ENCODE data around the gene PLCG2. TPM values are rescaled to one million over a fixed set of nuclear protein-coding genes. Genes with fewer than 3 reads are reported as not detected.
A peak's percentile ranks its signal among the peaks of the same experiment; 100 is the strongest.

Gene PLCG2
- polyA plus RNA-seq, 3 donors, result 19.5 to 47.4 (median 35.5) TPM

DNA sequence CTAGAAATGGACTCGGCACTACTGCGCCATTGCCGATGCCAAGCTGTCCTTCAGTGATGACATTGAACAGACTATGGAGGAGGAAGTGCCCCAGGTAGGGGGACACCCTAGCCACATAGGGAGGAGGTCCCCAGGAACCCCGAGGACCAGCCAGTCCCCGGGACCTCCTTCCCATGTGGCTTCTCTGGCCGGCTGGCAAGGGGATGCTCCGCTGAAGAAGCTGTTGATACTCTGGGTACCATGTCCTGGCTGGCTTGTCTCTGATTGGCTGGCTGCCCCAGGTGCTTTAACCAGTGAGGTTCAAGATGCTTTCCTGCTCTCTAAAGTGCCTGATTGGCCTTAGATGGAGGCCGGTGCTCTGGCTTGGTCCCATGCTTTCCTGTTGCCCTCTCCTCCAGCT, 128.6 kb downstream of the PLCG2 start:
- Histone ChIP-seq H3K27ac (ENCODE audit: low read depth in 1 of 2, low read length in 2 of 2) (no peak overlapping the region), H3K9ac (ENCODE audit: insufficient read depth, low read length, poor library complexity, severe bottlenecking) (no peak overlapping the region), H3K27me3 (ENCODE audit: control insufficient read depth in 2 of 2, insufficient read depth in 2 of 2, low read length in 2 of 2) (no peaks in the 10 kb centered on the region), H3K36me3 (replicated peaks in 1 of 2; ENCODE audit: control insufficient read depth in 1 of 2, insufficient read depth in 2 of 2, low read length in 2 of 2) (peaks cover 81 to 95% of the 10 kb centered on the region in 2 donors), H3K9me3 (replicated peaks in 1 of 2; ENCODE audit: control insufficient read depth in 1 of 2, insufficient read depth in 1 of 2, low read length in 2 of 2) (no peaks in the 10 kb centered on the region), H3K4me1 (ENCODE audit: control insufficient read depth in 1 of 2, insufficient read depth in 2 of 2, low read length in 2 of 2) (no peaks in the 10 kb centered on the region), H4K20me1 (ENCODE audit: insufficient read depth, low read length) (peaks cover 17% of the 10 kb centered on the region), H3K4me2 (replicated peaks; ENCODE audit: extremely low read depth, low read length, poor library complexity, severe bottlenecking) (no peak overlapping the region), H3K79me2 (ENCODE audit: insufficient read depth, low read length) (no peaks in the 10 kb centered on the region), H2AFZ (ENCODE audit: insufficient read depth, low read depth, low read length, poor library complexity, severe bottlenecking) (no peak overlapping the region), H3K4me3 (replicated peaks in 1 of 3; ENCODE audit: low read depth in 2 of 3, low read length in 3 of 3) (no peak overlapping the region)
- Mint-ChIP-seq H3K4me1 (no peaks in the 10 kb centered on the region), H3K4me3 (no peak overlapping the region), H3K36me3 (peaks cover 85 to 91% of the 10 kb centered on the region in 2 donors), H3K9me3 (no peaks in the 10 kb centered on the region), H3K27me3 (ENCODE audit: low read depth in 3 of 3) (no peaks in the 10 kb centered on the region), H3K27ac (peak overlapping the region in 2 of 7 donors; percentile 33 to 64)
- TF ChIP-seq, protein P1, sequence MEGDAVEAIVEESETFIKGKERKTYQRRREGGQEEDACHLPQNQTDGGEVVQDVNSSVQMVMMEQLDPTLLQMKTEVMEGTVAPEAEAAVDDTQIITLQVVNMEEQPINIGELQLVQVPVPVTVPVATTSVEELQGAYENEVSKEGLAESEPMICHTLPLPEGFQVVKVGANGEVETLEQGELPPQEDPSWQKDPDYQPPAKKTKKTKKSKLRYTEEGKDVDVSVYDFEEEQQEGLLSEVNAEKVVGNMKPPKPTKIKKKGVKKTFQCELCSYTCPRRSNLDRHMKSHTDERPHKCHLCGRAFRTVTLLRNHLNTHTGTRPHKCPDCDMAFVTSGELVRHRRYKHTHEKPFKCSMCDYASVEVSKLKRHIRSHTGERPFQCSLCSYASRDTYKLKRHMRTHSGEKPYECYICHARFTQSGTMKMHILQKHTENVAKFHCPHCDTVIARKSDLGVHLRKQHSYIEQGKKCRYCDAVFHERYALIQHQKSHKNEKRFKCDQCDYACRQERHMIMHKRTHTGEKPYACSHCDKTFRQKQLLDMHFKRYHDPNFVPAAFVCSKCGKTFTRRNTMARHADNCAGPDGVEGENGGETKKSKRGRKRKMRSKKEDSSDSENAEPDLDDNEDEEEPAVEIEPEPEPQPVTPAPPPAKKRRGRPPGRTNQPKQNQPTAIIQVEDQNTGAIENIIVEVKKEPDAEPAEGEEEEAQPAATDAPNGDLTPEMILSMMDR (IDR thresholded peaks at IDR 0.05), result no peak
- 95% methylated on average over 5 of the region's 8 CpGs for WGBS (ENCODE audit: insufficient coverage)
- DNase-seq, result no peak
- intact Hi-C loops (cut with micrococcal nuclease), result no loop called here

DNA sequence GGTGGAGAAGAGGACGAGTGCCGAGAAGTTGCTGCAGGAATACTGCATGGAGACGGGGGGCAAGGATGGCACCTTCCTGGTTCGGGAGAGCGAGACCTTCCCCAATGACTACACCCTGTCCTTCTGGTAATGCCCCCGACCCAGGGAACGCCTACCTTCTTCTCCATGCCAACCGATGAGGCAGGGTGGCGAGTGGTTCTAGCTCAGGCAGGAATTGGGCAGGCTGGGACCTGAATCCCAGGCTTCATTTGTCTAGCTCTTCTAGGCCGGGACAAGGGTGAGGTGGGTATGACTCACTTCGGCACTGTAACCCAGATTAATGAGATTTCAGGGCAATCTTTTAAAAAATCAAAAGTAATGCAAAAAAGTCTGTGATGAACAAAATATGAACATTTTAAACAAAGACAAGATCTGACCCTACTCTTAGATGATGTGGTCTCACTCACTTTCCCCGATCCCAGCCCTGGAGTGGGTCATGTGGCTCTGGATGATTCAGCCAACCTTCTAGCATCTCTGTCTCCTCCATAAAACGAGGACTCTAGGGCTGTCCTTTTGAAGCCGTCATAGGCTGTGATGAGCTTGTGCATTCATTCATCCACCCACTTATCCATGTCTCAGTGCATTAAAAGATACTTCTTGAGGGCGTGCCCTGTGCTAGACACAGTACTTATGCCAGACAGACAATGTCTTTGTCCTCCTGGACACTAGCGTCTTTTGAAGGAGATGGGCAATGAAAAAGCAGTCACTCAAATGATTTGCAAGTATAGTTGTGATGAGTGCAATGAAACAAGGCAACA, 129.6 kb downstream of the PLCG2 start:
- Histone ChIP-seq H4K20me1 (ENCODE audit: insufficient read depth, low read length) (peaks cover 10% of the 10 kb centered on the region), H3K4me2 (replicated peaks; ENCODE audit: extremely low read depth, low read length, poor library complexity, severe bottlenecking) (no peak overlapping the region), H3K27ac (ENCODE audit: low read depth in 1 of 2, low read length in 2 of 2) (no peak overlapping the region), H3K9me3 (replicated peaks in 1 of 2; ENCODE audit: control insufficient read depth in 1 of 2, insufficient read depth in 1 of 2, low read length in 2 of 2) (no peaks in the 10 kb centered on the region), H2AFZ (ENCODE audit: insufficient read depth, low read depth, low read length, poor library complexity, severe bottlenecking) (no peak overlapping the region), H3K4me3 (replicated peaks in 1 of 3; ENCODE audit: low read depth in 2 of 3, low read length in 3 of 3) (no peak overlapping the region), H3K36me3 (replicated peaks in 1 of 2; ENCODE audit: control insufficient read depth in 1 of 2, insufficient read depth in 2 of 2, low read length in 2 of 2) (peaks cover 81 to 95% of the 10 kb centered on the region in 2 donors), H3K27me3 (ENCODE audit: control insufficient read depth in 2 of 2, insufficient read depth in 2 of 2, low read length in 2 of 2) (no peaks in the 10 kb centered on the region), H3K4me1 (ENCODE audit: control insufficient read depth in 1 of 2, insufficient read depth in 2 of 2, low read length in 2 of 2) (no peaks in the 10 kb centered on the region), H3K79me2 (ENCODE audit: insufficient read depth, low read length) (no peaks in the 10 kb centered on the region), H3K9ac (ENCODE audit: insufficient read depth, low read length, poor library complexity, severe bottlenecking) (no peak overlapping the region)
- TF ChIP-seq, protein P1 (IDR thresholded peaks at IDR 0.05), result no peak
- Mint-ChIP-seq H3K36me3 (peaks cover 84 to 91% of the 10 kb centered on the region in 2 donors), H3K4me3 (no peak overlapping the region), H3K27me3 (ENCODE audit: low read depth in 3 of 3) (no peaks in the 10 kb centered on the region), H3K27ac (peak overlapping the region in 1 of 7 donors; percentile 61), H3K4me1 (no peaks in the 10 kb centered on the region), H3K9me3 (no peaks in the 10 kb centered on the region)
- intact Hi-C loops (cut with micrococcal nuclease), result no loop called here
- no peak for DNase-seq
- WGBS (ENCODE audit: insufficient coverage), result 97% methylated on average over 5 of the region's 16 CpGs

All from CD14-positive monocyte (primary cell).